ENCODE results near the gene LRPAP1. TPM values are rescaled to one million over a fixed set of nuclear protein-coding genes. Genes with fewer than 3 reads are reported as not detected.
A peak's percentile ranks its signal among the peaks of the same experiment; 100 is the strongest.
"Not testable (repeated sequence)": the region's sequence is repeated elsewhere in the genome, so short reads cannot be mapped to it uniquely, and the experiment has no call there.

The LRPAP1 gene
- total and polyA plus RNA-seq, 2 donors (not counting 1 experiment from before 2014, with no cell fraction given) = 64.6 to 86.8 TPM

DNA sequence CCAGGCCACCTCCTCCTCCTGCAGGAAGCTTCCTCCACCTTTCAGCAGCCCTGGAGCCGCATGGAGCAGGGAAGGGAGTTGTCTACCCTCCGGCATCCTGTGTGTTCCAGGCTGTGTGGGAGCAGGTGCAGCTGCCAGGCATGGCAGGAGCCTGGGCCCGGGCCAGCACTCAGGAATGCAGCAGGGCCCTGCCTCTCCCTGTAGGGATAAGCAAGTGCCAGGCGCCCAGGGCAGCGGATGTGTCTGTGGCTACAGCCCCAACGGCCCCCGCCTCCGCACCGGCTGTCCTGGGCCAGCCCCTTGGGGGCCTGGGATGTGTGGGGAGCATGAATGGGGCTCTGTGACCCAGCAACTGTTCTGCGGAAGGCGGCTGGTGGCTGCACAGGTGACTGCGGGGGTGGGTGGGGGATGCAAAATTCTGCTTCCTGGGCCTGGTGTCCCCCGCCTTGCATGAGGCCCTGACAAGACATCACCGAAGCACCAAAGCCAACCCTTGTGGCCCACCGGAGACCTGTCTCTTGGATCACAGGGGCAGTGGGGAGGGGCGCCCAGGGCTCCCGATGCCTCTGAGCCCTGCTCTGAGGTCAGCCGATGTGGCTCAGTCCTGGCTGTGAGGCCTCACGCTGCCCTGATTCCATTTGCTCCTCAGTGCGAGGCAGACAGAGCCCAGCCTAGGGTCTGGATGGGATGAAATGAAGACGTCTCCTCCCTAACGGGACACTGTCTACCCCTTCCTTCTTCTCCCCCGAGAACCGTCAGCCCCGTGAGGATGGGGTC, 70.5 kb downstream of the LRPAP1 start:
- Histone ChIP-seq H3K4me2 (replicated peaks; ENCODE audit: low read depth, low read length, poor library complexity, severe bottlenecking) (peak overlapping the region; percentile 15), H3K36me3 (replicated peaks in 1 of 2; ENCODE audit: control extremely low read depth in 1 of 2, control insufficient read depth in 1 of 2, extremely low read depth in 1 of 2, insufficient read depth in 2 of 2, low read length in 1 of 2) (no peaks in the 10 kb centered on the region), H3K27me3 (replicated peaks in 1 of 4; ENCODE audit: control extremely low read depth in 1 of 4, control insufficient read depth in 3 of 4, insufficient read depth in 4 of 4, low read length in 3 of 4) (peaks cover 0 to 41% (median 10%) of the 10 kb centered on the region in 4 experiments), H4K20me1 (ENCODE audit: control insufficient read depth, insufficient read depth, low read length, poor library complexity, severe bottlenecking) (no peaks in the 10 kb centered on the region), H2AFZ (ENCODE audit: insufficient read depth, low read depth, low read length, poor library complexity, severe bottlenecking) (no peak overlapping the region), H3K27ac (ENCODE audit: low read length in 2 of 2) (no peak overlapping the region), H3K9ac (ENCODE audit: low read length) (no peak overlapping the region), H3K4me1 (ENCODE audit: control insufficient read depth in 2 of 2, insufficient read depth in 2 of 2, low read length in 2 of 2) (peaks cover 0 to 18% of the 10 kb centered on the region in 2 donors), H3K4me3 (ENCODE audit: control extremely low read depth in 1 of 5, extremely low read depth in 1 of 5, insufficient read depth in 1 of 5, low read depth in 2 of 5, low read length in 4 of 5) (no peak overlapping the region), H3K9me3 (ENCODE audit: control extremely low read depth in 1 of 3, control insufficient read depth in 2 of 3, insufficient read depth in 1 of 3, low read length in 2 of 3) (peaks cover 0 to 18% (median 0%) of the 10 kb centered on the region in 3 donors), H3K79me2 (ENCODE audit: control insufficient read depth, insufficient read depth, low read length) (no peaks in the 10 kb centered on the region)
- Mint-ChIP-seq H3K27ac (no peak overlapping the region), H3K4me1 (no peaks in the 10 kb centered on the region), H3K9me3 (ENCODE audit: insufficient read depth) (no peaks in the 10 kb centered on the region), H3K27me3 (peaks cover 32% of the 10 kb centered on the region), H3K4me3 (peak overlapping the region; percentile 54)
- 85% methylated on average over 18 of the region's 25 CpGs for whole genome bisulfite sequencing (ENCODE audit: insufficient coverage)
- intact Hi-C loops (cut with micrococcal nuclease) = no loop called here
- TF ChIP-seq EZH2 (IDR thresholded peaks at IDR 0.05; ENCODE audit: borderline replicate concordance, insufficient read depth, low read depth, low read length, poor library complexity, severe bottlenecking) (no peak), CTCF (IDR thresholded peaks at IDR 0.05) (no peak)
- no peak for ATAC-seq (ENCODE audit: low read depth)
- CTCF ChIA-PET = interaction anchor here (0.9 kb wide), 1 partner anchor 18 kb away, joined by 4 read pairs; no protein-coding TSS in a partner anchor
- no peak for DNase-seq
- POLR2A ChIA-PET = no interaction called here

DNA sequence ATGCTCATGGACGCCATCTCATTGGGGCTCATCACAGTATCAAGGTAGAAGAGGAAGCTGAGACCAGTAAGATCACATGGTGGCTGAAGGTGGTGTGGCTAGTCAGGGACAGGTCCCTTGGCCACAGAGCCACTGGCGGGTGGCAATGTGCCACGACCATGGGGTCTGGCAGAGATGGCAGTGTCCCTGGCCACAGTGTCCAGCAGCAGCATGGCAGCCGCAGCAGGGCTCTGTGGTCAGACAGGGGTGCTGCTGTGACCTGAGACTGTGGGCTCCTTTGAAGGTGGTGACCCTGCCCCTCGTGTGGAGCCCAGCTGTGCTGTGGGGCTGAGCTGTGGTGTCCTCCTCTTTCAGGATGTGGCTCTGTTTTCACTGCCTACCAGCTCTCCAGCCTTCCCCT, 71.3 kb downstream of the LRPAP1 start:
- H3K4me3 Mint-ChIP-seq = no peak overlapping the region
- ChIA-PET CTCF (no interaction called here), POLR2A (no interaction called here)
- H3K4me1 Mint-ChIP-seq = no peaks in the 10 kb centered on the region
- H4K20me1 ChIP-seq (ENCODE audit: control insufficient read depth, insufficient read depth, low read length, poor library complexity, severe bottlenecking) = no peaks in the 10 kb centered on the region
- no peaks in the 10 kb centered on the region for H3K9me3 Mint-ChIP-seq (ENCODE audit: insufficient read depth)
- no peak overlapping the region for H3K27ac ChIP-seq (ENCODE audit: low read length in 2 of 2)
- intact Hi-C loops (cut with micrococcal nuclease) = no loop called here
- peaks cover 0 to 37% (median 10%) of the 10 kb centered on the region in 4 experiments for H3K27me3 ChIP-seq (replicated peaks in 1 of 4; ENCODE audit: control extremely low read depth in 1 of 4, control insufficient read depth in 3 of 4, insufficient read depth in 4 of 4, low read length in 3 of 4)
- H3K27me3 Mint-ChIP-seq = peaks cover 32% of the 10 kb centered on the region
- TF ChIP-seq CTCF (IDR thresholded peaks at IDR 0.05) = no peak
- no peak for TF ChIP-seq EZH2 (IDR thresholded peaks at IDR 0.05; ENCODE audit: borderline replicate concordance, insufficient read depth, low read depth, low read length, poor library complexity, severe bottlenecking)
- ATAC-seq (ENCODE audit: low read depth) = no peak
- no peaks in the 10 kb centered on the region for H3K36me3 ChIP-seq (replicated peaks in 1 of 2; ENCODE audit: control extremely low read depth in 1 of 2, control insufficient read depth in 1 of 2, extremely low read depth in 1 of 2, insufficient read depth in 2 of 2, low read length in 1 of 2)
- no peak for DNase-seq
- no peak overlapping the region for H3K9ac ChIP-seq (ENCODE audit: low read length)
- 100% methylated on average over 4 of the region's 5 CpGs for WGBS (ENCODE audit: insufficient coverage)
- no peaks in the 10 kb centered on the region for H3K79me2 ChIP-seq (ENCODE audit: control insufficient read depth, insufficient read depth, low read length)
- no peak overlapping the region for H2AFZ ChIP-seq (ENCODE audit: insufficient read depth, low read depth, low read length, poor library complexity, severe bottlenecking)
- H3K4me1 ChIP-seq (ENCODE audit: control insufficient read depth in 2 of 2, insufficient read depth in 2 of 2, low read length in 2 of 2) = peaks cover 0 to 18% of the 10 kb centered on the region in 2 donors
- H3K27ac Mint-ChIP-seq = no peak overlapping the region
- H3K9me3 ChIP-seq (ENCODE audit: control extremely low read depth in 1 of 3, control insufficient read depth in 2 of 3, insufficient read depth in 1 of 3, low read length in 2 of 3) = peaks cover 0 to 18% (median 0%) of the 10 kb centered on the region in 3 donors
- H3K4me2 ChIP-seq (replicated peaks; ENCODE audit: low read depth, low read length, poor library complexity, severe bottlenecking) = no peak overlapping the region
- H3K4me3 ChIP-seq (ENCODE audit: control extremely low read depth in 1 of 5, extremely low read depth in 1 of 5, insufficient read depth in 1 of 5, low read depth in 2 of 5, low read length in 4 of 5) = no peak overlapping the region

GRCh38 chr4:3459156-3459555, 73.1 kb downstream of the LRPAP1 start:
- ATAC-seq (ENCODE audit: low read depth); H3K4me1 Mint-ChIP-seq; H2AFZ ChIP-seq (ENCODE audit: insufficient read depth, low read depth, low read length, poor library complexity, severe bottlenecking); DNase-seq; H3K4me3 ChIP-seq (ENCODE audit: control extremely low read depth in 1 of 5, extremely low read depth in 1 of 5, insufficient read depth in 1 of 5, low read depth in 2 of 5, low read length in 4 of 5); H3K27ac ChIP-seq (ENCODE audit: low read length in 2 of 2); POLR2A ChIA-PET; H3K9ac ChIP-seq (ENCODE audit: low read length); intact Hi-C loops (cut with micrococcal nuclease); H4K20me1 ChIP-seq (ENCODE audit: control insufficient read depth, insufficient read depth, low read length, poor library complexity, severe bottlenecking); H3K79me2 ChIP-seq (ENCODE audit: control insufficient read depth, insufficient read depth, low read length); H3K27ac Mint-ChIP-seq; H3K4me3 Mint-ChIP-seq; H3K4me2 ChIP-seq (replicated peaks; ENCODE audit: low read depth, low read length, poor library complexity, severe bottlenecking); CTCF ChIA-PET; H3K36me3 ChIP-seq (replicated peaks in 1 of 2; ENCODE audit: control extremely low read depth in 1 of 2, control insufficient read depth in 1 of 2, extremely low read depth in 1 of 2, insufficient read depth in 2 of 2, low read length in 1 of 2): not testable (repeated sequence)
- peaks cover 0 to 25% (median 8%) of the 10 kb centered on the region in 4 experiments for H3K27me3 ChIP-seq (replicated peaks in 1 of 4; ENCODE audit: control extremely low read depth in 1 of 4, control insufficient read depth in 3 of 4, insufficient read depth in 4 of 4, low read length in 3 of 4)
- 100% methylated on average over 2 of the region's 5 CpGs for WGBS (ENCODE audit: insufficient coverage)
- Mint-ChIP-seq H3K27me3 (peaks cover 20% of the 10 kb centered on the region), H3K9me3 (ENCODE audit: insufficient read depth) (peaks cover 11% of the 10 kb centered on the region)
- H3K4me1 ChIP-seq (ENCODE audit: control insufficient read depth in 2 of 2, insufficient read depth in 2 of 2, low read length in 2 of 2) = peaks cover 0 to 18% of the 10 kb centered on the region in 2 donors
- H3K9me3 ChIP-seq (ENCODE audit: control extremely low read depth in 1 of 3, control insufficient read depth in 2 of 3, insufficient read depth in 1 of 3, low read length in 2 of 3) = peaks cover 0 to 21% (median 1%) of the 10 kb centered on the region in 3 donors
